Kidney (tissue), 14 donors: Measurements from ENCODE around the gene STIP1. TPM values are rescaled to one million over a fixed set of nuclear protein-coding genes. Genes with fewer than 3 reads are reported as not detected.

Source experiments
- DNase-seq, 5 donors: peaks; one replicate each; pipeline ENCODE4 v3.0.0-alpha.2; 2013 to 2020
- FAIRE-seq: peaks from 2 replicates; lab custom pipeline; 2012; peaks lifted over from hg19 to GRCh38; lab: Jason Lieb, UNC
- H3K27ac ChIP-seq, 2 donors: one replicate each; pipeline ENCODE4 v1.7.0; 2013; ENCODE audit warnings: low read depth in 2 of 2, low read length in 2 of 2, inconsistent platforms in 1 of 2
- H3K27me3 ChIP-seq: one replicate; pipeline ENCODE4 v1.7.1; 2013; ENCODE audit warnings: low read length, inconsistent platforms; ENCODE audit not compliant: control insufficient read depth, insufficient read depth
- H3K36me3 ChIP-seq, 3 donors: one replicate each; pipeline versions ENCODE4 v1.7.0 to v1.7.1; 2013; ENCODE audit warnings: low read length in 3 of 3, control low read depth in 1 of 3, inconsistent platforms in 1 of 3; ENCODE audit not compliant: insufficient read depth in 3 of 3, control insufficient read depth in 2 of 3
- H3K4me1 ChIP-seq, 3 donors: one replicate each; pipeline versions ENCODE4 v1.7.0 to v1.7.1; 2013; ENCODE audit warnings: low read length in 3 of 3, inconsistent platforms in 1 of 3, low read depth in 1 of 3; ENCODE audit not compliant: control insufficient read depth in 2 of 3, insufficient read depth in 2 of 3
- H3K4me3 ChIP-seq, 3 donors: one replicate each; pipeline versions ENCODE4 v1.7.0 to v1.8.1; 2013; ENCODE audit warnings: low read length in 3 of 3, control low read depth in 1 of 3, inconsistent platforms in 1 of 3
- H3K9ac ChIP-seq, 3 donors: one replicate each; pipeline versions ENCODE4 v1.7.0 to v1.7.1; 2013; ENCODE audit warnings: low read length in 3 of 3, control low read depth in 1 of 3, inconsistent platforms in 1 of 3
- H3K9me3 ChIP-seq, 3 donors: one replicate each; pipeline versions ENCODE4 v1.7.0 to v1.7.1; 2013; ENCODE audit warnings: low read length in 3 of 3, control low read depth in 1 of 3, inconsistent platforms in 1 of 3; ENCODE audit not compliant: control insufficient read depth in 2 of 3, insufficient read depth in 1 of 3
- intact Hi-C: fragments of 100-400 bp; cut with DNase I; formaldehyde crosslinking; loops from one replicate; pipeline ENCODE4 v1.11.1; 2022
- polyA plus RNA-seq: library from polyadenylated mRNA; stranded (reverse); fragments of 350-450 nt; fragmentation: Illumina TruSeq; extraction: RNeasy Lipid Tissue Mini Kit (QIAGEN cat#74804); gene quantifications from one replicate; pipeline ENCODE4 v1.2.3, GENCODE V29; 2014; ENCODE audit warnings: low read depth, low replicate concordance; ENCODE audit not compliant: insufficient read depth
- total RNA-seq: library from RNA; stranded (reverse); fragmentation: NEBNext Ultra II Directional; extraction: Animal tissue kit (Norgen Biotek cat#: 25700); gene quantifications from one replicate; pipeline ENCODE4 v1.2.1, GENCODE V29; 2021
- TF ChIP-seq, protein P1 (sequence below): IDR thresholded peaks from 3 replicates; pipeline ENCODE4 v1.5.1; 2012; ENCODE audit warnings: mild to moderate bottlenecking, moderate library complexity, borderline replicate concordance; ENCODE audit not compliant: insufficient read depth; ENCODE audit errors: extremely low read depth
- donor health status: control.
- donor health status: control.
- donor health status: control.
- donor health status: control.
- donor health status: control.
- donor health status: DM: yes; HTN: yes; CAD: no.
- donor health status: Normal renal cell carcinoma (clear cell type).

STIP1 gene
- total and polyA plus RNA-seq, 2 donors from 2014 or later: 81.2 to 86.0 TPM

DNA sequence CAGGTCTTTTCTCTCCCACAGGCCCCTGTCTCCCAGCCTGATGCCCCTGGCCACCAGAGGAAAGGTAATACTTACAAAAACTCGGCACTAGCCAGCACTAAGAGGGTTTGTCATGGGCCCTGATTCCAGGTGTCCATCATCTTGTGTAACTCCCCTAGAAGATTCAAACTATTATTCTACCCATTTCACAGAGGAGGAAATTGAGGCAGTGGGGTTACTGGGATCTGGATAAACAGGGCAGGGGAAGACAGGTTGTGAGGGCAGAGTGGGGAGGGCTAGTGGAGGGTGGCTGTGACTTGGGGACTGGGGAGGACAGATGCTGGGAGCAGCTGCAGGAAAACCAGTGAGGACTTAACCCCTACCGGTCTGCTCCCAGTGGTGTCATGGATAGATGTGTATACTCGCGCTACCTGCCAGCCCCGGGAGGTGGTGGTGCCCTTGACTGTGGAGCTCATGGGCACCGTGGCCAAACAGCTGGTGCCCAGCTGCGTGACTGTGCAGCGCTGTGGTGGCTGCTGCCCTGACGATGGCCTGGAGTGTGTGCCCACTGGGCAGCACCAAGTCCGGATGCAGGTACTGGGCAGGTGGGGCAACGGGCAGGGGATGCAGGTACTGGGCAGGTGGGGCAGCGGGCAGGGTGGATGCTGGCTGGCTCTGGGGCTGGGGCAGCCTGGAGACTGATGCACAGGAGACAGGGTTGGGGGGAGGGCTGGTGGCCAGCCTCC lies 49.6 kb downstream of the STIP1 start:
- H3K9me3 ChIP-seq: no peaks in the 10 kb centered on the region
- DNase-seq: peak in 1 of 5 donors; percentile 85
- peak overlapping the region in 2 of 3 donors; percentile 4 to 30 for H3K9ac ChIP-seq
- peak overlapping the region in 1 of 2 donors; percentile 86 for H3K27ac ChIP-seq
- H3K27me3 ChIP-seq: no peaks in the 10 kb centered on the region
- FAIRE-seq: no peak
- H3K4me1 ChIP-seq: peaks cover 0 to 40% (median 33%) of the 10 kb centered on the region in 3 donors
- TF ChIP-seq, protein P1, sequence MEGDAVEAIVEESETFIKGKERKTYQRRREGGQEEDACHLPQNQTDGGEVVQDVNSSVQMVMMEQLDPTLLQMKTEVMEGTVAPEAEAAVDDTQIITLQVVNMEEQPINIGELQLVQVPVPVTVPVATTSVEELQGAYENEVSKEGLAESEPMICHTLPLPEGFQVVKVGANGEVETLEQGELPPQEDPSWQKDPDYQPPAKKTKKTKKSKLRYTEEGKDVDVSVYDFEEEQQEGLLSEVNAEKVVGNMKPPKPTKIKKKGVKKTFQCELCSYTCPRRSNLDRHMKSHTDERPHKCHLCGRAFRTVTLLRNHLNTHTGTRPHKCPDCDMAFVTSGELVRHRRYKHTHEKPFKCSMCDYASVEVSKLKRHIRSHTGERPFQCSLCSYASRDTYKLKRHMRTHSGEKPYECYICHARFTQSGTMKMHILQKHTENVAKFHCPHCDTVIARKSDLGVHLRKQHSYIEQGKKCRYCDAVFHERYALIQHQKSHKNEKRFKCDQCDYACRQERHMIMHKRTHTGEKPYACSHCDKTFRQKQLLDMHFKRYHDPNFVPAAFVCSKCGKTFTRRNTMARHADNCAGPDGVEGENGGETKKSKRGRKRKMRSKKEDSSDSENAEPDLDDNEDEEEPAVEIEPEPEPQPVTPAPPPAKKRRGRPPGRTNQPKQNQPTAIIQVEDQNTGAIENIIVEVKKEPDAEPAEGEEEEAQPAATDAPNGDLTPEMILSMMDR: no peak
- H3K4me3 ChIP-seq: peak overlapping the region; percentile 37 to 70 (median 44)
- peaks cover 0 to 9% (median 8%) of the 10 kb centered on the region in 3 donors for H3K36me3 ChIP-seq
- intact Hi-C loops: no loop called here

DNA sequence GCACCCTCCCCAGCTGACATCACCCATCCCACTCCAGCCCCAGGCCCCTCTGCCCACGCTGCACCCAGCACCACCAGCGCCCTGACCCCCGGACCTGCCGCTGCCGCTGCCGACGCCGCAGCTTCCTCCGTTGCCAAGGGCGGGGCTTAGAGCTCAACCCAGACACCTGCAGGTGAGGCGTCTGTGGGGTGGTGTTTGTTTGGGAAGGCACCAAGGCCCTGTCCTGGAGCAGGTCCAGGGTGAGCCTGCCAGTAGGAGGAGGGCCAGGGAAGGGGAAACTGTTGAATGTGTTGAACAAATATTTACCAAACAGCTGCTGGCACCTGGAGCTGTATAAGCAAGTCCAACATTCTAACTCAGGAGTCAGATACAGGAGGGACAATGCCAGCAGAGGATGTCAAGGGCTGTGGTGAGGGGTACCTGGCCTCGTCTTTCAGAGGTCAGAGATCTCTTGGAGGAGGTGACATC lies 51.5 kb downstream of the STIP1 start:
- DNase-seq (peak in 1 of 5 donors; percentile 89), FAIRE-seq (no peak)
- H3K9ac ChIP-seq: no peak overlapping the region
- H3K36me3 ChIP-seq: peaks cover 0 to 9% (median 8%) of the 10 kb centered on the region in 3 donors
- no peaks in the 10 kb centered on the region for H3K9me3 ChIP-seq
- no peak overlapping the region for H3K27ac ChIP-seq
- peaks cover 0 to 36% (median 35%) of the 10 kb centered on the region in 3 donors for H3K4me1 ChIP-seq
- intact Hi-C loops: no loop called here
- TF ChIP-seq, protein P1: no peak
- no peaks in the 10 kb centered on the region for H3K27me3 ChIP-seq
- H3K4me3 ChIP-seq: no peak overlapping the region

DNA sequence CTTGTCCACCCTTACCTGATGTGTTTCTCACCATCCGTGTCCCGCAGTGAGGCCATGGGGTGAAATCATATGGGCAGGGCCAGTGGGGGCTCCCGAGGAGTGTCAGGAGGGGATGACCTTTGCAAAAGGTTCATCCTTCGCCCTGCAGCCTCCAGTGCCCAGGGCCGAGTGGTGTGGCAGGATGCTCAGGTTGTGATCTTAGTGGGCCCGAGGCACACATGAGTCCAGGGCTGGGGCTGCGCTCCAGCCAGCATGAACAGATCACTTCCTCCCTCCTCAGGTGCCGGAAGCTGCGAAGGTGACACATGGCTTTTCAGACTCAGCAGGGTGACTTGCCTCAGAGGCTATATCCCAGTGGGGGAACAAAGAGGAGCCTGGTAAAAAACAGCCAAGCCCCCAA lies 52.1 kb downstream of the STIP1 start:
- H3K36me3 ChIP-seq: peaks cover 0 to 9% (median 8%) of the 10 kb centered on the region in 3 donors
- peaks cover 0 to 37% (median 36%) of the 10 kb centered on the region in 3 donors for H3K4me1 ChIP-seq
- H3K27me3 ChIP-seq: no peaks in the 10 kb centered on the region
- no peak overlapping the region for H3K4me3 ChIP-seq
- TF ChIP-seq, protein P1: no peak
- no peak overlapping the region for H3K9ac ChIP-seq
- intact Hi-C loops: no loop called here
- DNase-seq (no peak), FAIRE-seq (no peak)
- no peak overlapping the region for H3K27ac ChIP-seq
- H3K9me3 ChIP-seq: no peaks in the 10 kb centered on the region
